ENCODE results near the gene RPS26. TPM values are rescaled to one million over a fixed set of nuclear protein-coding genes. Genes with fewer than 3 reads are reported as not detected.

The RPS26 gene
- total and polyA plus RNA-seq, 9 of the 15 experiments (the other 6 are each of a cell fraction or from before 2014, with no cell fraction given) = 70.2 to 1,589 (median 852) TPM

GRCh38 chr12:55996201-55996714, 45.5 kb upstream of the RPS26 start (continued):
- TF ChIP-seq MXI1 (IDR thresholded peaks at IDR 0.05; ENCODE audit: low read depth, low read length) (no peak), HMGXB4 (CRISPR knock-in tag; IDR thresholded peaks at IDR 0.05) (0 out of 2 replicates have a peak, but pooled peaks have one; percentile 46), ZNF212 (CRISPR knock-in tag; IDR thresholded peaks at IDR 0.05) (no peak), CXXC5 (CRISPR knock-in tag; IDR thresholded peaks at IDR 0.05) (peak; percentile 43), RNF2 (IDR thresholded peaks at IDR 0.05) (no peak), TCF7 (IDR thresholded peaks at IDR 0.05; ENCODE audit: borderline replicate concordance) (no peak), SIN3B (IDR thresholded peaks at IDR 0.05; ENCODE audit: low read depth) (no peak), POLR2G (IDR thresholded peaks at IDR 0.05; ENCODE audit: low read depth, low read length) (no peak), FOXM1 (IDR thresholded peaks at IDR 0.05; ENCODE audit: low read depth) (peak; percentile 65; the same call in 1 of the 2 replicates), FOXM1 (CRISPR knock-in tag; IDR thresholded peaks at IDR 0.05; ENCODE audit: low read depth) (no peak), ZFP30 (CRISPR knock-in tag; IDR thresholded peaks at IDR 0.05; ENCODE audit: borderline replicate concordance) (no peak), SRSF1 (IDR thresholded peaks at IDR 0.05; ENCODE audit: low read depth, low read length) (no peak), L3MBTL2 (IDR thresholded peaks at IDR 0.05) (no peak), ZNF217 (CRISPR knock-in tag; IDR thresholded peaks at IDR 0.05) (no peak), ZNF445 (CRISPR knock-in tag; IDR thresholded peaks at IDR 0.05; ENCODE audit: low read depth) (no peak), MYC (IDR thresholded peaks at IDR 0.05; ENCODE audit: low read depth, low read length) (no peak), MYC (CRISPR knock-in tag; IDR thresholded peaks at IDR 0.05; ENCODE audit: borderline replicate concordance, low read depth) (no peak), BCOR (IDR thresholded peaks at IDR 0.05) (peak; percentile 98), HIVEP1 (CRISPR knock-in tag; IDR thresholded peaks at IDR 0.05) (no peak), MCM7 (IDR thresholded peaks at IDR 0.05) (0 out of 4 replicates have a peak, but pooled peaks of 1 of the 2 experiments have one; percentile 13), HDAC2 (IDR thresholded peaks at IDR 0.05) (peak; percentile 94), MAFK (IDR thresholded peaks at IDR 0.05; ENCODE audit: low read length) (no peak), GATAD2B (IDR thresholded peaks at IDR 0.05; ENCODE audit: borderline replicate concordance) (no peak), ID3 (CRISPR knock-in tag; IDR thresholded peaks at IDR 0.05) (no peak), ID3 (tag; IDR thresholded peaks at IDR 0.05) (0 out of 2 replicates have a peak, but pooled peaks have one; percentile 43), FOXK2 (conservative IDR thresholded peaks at IDR 0.05 in 1 of 2, IDR thresholded peaks at IDR 0.05 in 1 of 2; ENCODE audit: low read depth in 2 of 2) (no peak), TCF15 (CRISPR knock-in tag; IDR thresholded peaks at IDR 0.05) (no peak), TFAM (CRISPR knock-in tag; conservative IDR thresholded peaks at IDR 0.05) (no peak), GATAD2A (IDR thresholded peaks at IDR 0.05) (no peak)
- TF ChIP-seq, protein P1, sequence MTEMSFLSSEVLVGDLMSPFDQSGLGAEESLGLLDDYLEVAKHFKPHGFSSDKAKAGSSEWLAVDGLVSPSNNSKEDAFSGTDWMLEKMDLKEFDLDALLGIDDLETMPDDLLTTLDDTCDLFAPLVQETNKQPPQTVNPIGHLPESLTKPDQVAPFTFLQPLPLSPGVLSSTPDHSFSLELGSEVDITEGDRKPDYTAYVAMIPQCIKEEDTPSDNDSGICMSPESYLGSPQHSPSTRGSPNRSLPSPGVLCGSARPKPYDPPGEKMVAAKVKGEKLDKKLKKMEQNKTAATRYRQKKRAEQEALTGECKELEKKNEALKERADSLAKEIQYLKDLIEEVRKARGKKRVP (CRISPR knock-in tag; IDR thresholded peaks at IDR 0.05) = no peak
